HPDE6-E6E7 (cell line): Measurements from ENCODE around the gene PIGS.
A peak's percentile ranks its signal among the peaks of the same experiment; 100 is the strongest.
"Not testable (repeated sequence)": the region's sequence is repeated elsewhere in the genome, so short reads cannot be mapped to it uniquely, and the experiment has no call there.

Experiments used
- DNase-seq: peaks from one replicate; pipeline ENCODE4 v3.0.0; 2011; ENCODE audit warnings: missing footprints; ENCODE audit errors: extremely low spot score

PIGS gene

GRCh38 chr17:28571361-28572122 is at the start of gene PIGS:
Gene PIGS, minus strand, starts transcription at chr17:28571524. Its CDS starts 28 bp downstream, at chr17:28571496.
- DNase-seq: peak; percentile 98

DNA sequence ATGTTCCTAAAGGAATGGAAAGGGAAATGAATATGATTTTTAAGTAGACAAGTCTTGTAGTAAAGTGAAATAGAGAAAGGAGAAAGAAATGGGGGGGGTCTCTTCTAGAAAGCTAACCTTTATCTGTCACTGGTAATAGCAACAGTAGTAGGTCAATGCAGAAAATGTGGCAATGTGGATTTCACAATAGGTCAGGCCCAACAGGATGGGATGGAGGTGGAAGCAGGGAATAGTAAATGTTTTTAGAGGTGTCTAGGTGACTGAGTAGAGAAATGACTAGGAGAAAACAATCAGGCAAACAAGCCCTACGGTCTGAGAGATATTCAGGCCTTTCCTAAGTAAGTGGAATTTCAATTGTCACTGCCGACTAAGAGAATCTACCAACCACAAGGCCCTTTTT is 48.7 kb upstream of the PIGS start:
- DNase-seq: no peak

- no peak for DNase-seq
Measured at GRCh38 chr17:28618464-28618863, 47.1 kb upstream of the PIGS start.

GRCh38 chr17:28616281-28616680 is 45.0 kb upstream of the PIGS start:
- no peak for DNase-seq

GRCh38 chr17:28615260-28615940 is 44.1 kb upstream of the PIGS start:
- no peak for DNase-seq

GRCh38 chr17:28613931-28614381 is 42.6 kb upstream of the PIGS start, which contains the start of gene RSKR:
Gene RSKR, minus strand, starts transcription at chr17:28614185. Its CDS starts 24 bp downstream, at chr17:28614161.
- no peak for DNase-seq

DNA sequence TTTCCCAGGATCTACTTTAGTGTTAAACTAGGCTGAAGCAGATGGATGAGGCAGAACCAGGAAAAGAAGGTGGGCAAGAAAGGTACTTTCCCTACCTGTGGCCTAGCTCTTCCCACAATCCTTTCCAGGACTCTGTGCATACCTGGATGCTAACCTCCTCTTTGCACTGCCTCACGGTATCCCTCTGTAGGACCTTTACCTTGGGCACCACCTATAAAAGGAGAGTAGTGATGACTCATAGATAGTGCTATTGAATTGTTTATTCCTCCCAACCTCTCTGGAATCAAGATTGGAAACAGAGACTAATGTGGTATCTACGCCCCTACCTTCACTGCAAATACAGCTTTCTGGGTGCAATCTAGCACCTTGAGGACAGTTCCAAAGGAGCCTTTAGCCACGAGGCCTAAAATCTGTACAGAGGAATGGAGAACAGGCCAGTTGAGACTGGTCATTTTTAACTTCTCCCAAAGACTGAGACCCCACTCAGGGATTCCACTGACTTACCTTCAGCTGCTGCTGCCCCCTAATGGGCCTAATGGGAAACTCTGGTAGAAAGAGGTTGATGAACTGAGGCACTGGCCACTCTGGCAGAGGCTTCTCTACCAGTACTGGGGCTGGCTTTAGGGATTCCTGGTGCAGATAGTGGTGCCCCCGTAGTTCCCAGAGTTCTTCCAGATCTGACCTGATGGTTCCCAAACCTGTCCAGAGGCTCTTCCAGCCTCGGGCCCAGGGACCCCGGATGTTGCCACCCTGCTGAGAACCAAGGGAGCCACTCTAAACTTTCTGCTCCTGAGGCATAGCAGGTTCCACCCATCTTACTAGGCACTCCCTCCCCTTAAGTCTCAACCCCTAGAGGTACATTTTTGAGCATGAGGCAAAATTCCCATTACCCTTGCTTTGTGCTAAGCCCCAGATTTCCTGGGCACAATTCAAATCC is 41.9 kb upstream of the PIGS start:
- peak; percentile 17 for DNase-seq

DNA sequence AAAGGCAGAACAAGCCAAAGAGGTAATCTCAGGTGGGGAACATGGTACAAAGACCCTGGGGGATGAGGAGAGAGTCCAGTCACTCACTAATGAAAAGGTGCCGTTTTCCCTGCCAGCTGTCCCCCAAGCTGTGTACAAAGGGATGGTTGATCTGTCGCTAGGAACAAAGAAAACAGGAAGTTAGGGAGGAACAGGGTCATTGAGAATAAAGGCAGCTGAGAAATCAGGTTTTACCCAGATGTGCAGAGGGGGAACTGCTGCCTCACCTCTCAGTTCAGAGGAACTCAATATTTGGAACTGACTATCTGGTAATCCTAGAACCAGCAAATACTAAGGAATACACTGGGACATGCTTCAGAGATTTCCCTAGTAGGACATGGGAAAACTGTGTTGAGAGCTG is 41.2 kb upstream of the PIGS start:
- no peak for DNase-seq

GRCh38 chr17:28610376-28610775 is 39.1 kb upstream of the PIGS start:
- DNase-seq: no peak

DNA sequence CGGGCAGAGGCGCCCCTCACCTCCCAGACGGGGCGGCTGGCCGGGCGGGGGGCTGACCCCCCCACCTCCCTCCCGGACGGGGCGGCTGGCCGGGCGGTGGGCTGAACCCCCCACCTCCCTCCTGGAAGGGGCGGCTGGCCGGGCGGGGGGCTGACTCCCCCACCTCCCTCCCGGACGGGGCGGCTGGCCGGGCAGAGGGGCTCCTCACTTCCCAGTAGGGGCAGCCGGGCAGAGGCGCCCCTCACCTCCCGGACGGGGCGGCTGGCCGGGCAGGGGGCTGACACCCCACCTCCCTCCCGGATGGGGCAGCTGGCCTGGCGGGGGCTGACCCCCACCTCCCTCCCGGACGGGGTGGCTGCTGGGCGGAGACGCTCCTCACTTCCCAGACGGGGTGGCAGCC is 32.7 kb upstream of the PIGS start:
- DNase-seq: not testable (repeated sequence)

GRCh38 chr17:28599311-28600184 is 28.2 kb upstream of the PIGS start:
- DNase-seq: peak; percentile 54

DNA sequence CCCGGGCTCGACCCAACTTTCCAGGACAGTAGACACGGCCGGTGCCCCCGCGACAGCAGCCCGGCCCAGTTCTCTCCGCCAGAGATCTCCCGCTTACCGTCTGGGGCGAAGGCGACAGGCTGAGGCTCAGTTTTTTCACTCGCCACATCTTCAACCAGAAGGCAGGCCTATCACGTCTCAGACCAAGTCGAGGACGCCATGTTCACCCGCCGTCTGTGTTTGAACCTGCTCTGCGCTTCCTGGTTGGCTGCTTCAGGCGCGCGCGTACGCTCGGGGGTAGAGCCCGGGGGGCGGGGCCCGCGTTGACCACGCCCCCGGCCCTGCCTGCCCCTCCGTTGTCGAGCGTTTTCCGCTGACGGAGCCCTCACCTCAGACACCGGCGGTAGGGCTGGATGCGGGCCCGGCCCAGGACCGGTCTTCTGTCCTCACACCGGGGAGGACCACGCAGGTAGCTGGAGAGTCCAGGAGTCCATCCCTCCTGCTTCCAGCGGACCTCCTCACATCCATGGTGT is 27.5 kb upstream of the PIGS start, which contains the start of gene SPAG5:
TSS of gene SPAG5 (minus strand) at position 227 of the 512 bp plus-strand sequence. CDS start at position 148, 79 bp downstream.
- DNase-seq: peak; percentile 98

GRCh38 chr17:28598389-28598788 is 27.1 kb upstream of the PIGS start:
- no peak for DNase-seq

DNA sequence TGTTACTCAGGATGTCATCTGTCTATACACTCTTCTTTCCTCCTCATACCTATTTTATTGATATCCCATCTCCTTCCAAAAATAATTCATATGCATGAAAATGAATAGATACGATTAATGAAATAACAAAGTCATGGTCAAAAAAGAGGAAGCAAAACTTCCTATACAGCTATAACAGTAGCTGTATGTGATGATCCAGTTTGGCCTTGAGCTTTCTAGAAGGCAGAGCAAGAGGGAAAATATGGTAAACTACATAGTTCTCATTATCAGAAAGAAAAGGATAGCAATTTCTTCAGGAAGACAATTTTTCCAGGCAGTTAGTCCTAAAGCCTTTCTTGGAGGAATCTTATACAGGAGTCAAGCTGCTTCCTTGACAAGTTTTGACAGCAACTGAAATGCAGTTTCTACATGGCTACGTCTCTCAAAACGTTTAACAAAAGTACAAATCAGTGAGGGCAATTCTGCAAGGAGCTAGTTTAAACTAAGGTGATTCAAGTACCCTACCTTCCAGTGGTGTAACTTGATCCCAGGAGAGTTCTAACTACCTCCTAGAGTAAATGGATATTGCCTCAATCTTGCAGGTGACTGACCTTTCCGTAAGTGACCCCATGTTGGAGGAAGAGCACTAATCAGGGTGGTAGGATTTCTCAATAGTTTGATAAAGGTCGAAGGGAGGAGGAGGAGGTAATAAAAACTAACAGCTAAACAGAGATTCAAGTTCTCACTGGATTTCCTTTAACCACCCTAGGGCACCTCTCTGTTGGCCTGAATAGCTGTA is 26.5 kb upstream of the PIGS start:
- no peak for DNase-seq

- DNase-seq: no peak
Measured at GRCh38 chr17:28592260-28592659, 20.9 kb upstream of the PIGS start.

DNA sequence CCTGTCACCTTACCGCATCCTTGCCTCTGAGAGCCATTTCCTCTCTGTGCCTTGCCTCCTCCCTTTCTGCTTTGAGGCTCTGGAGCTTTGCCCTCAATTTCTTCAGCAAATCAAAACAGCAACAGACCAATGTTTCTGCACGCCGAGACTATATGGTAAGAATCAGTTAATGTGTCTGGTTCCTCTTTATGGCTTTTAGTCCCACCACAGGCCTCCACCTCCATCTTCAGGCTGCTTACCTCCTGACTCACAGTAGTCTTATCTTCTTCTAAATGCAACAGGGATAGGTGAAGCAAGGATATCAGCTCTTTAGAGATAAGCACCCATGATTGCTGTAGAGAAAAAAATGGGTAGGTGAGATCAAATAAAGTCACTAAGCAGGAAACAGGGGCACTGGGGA is 14.5 kb upstream of the PIGS start:
- no peak for DNase-seq

GRCh38 chr17:28584434-28584833 is 13.1 kb upstream of the PIGS start:
- no peak for DNase-seq

- no peak for DNase-seq
Measured at GRCh38 chr17:28582513-28582912, 11.2 kb upstream of the PIGS start.

GRCh38 chr17:28580959-28581358 is 9.6 kb upstream of the PIGS start:
- no peak for DNase-seq

GRCh38 chr17:28579526-28579925 is 8.2 kb upstream of the PIGS start:
- DNase-seq: no peak
